Measurements from ENCODE around the gene MED25.

GRCh38 chr19:49830766-49831165 is 12.7 kb downstream of the MED25 start:
- TF ChIP-seq CTCF (conservative IDR thresholded peaks at IDR 0.05) (no peak), EZH2 (IDR thresholded peaks at IDR 0.05; ENCODE audit: low read depth) (no peak)
